ENCODE results near the gene FOLR1.

FOLR1 gene

GRCh38 chr11:72236774-72237111 is 44.8 kb downstream of the FOLR1 start:
- DNase-seq, result no peak

- no peak for DNase-seq
These were observed 45.4 kb downstream of the FOLR1 start for GRCh38 chr11:72237112-72237931.

GRCh38 chr11:72238040-72238450 is 46.1 kb downstream of the FOLR1 start:
- DNase-seq, result peak; percentile 62

- no peak for DNase-seq
These were observed 46.8 kb downstream of the FOLR1 start for GRCh38 chr11:72238492-72239312.

GRCh38 chr11:72239313-72239848 is 47.4 kb downstream of the FOLR1 start:
- DNase-seq, result peak; percentile 5

GRCh38 chr11:72239849-72240460 is 48.0 kb downstream of the FOLR1 start:
- no peak for DNase-seq

- no peak for DNase-seq
These were observed 48.7 kb downstream of the FOLR1 start for GRCh38 chr11:72240461-72241290.

- no peak for DNase-seq
These were observed 49.4 kb downstream of the FOLR1 start for GRCh38 chr11:72241291-72241781.

- no peak for DNase-seq
These were observed 50.2 kb downstream of the FOLR1 start for GRCh38 chr11:72242141-72242540.

- DNase-seq, result no peak
These were observed 51.5 kb downstream of the FOLR1 start for GRCh38 chr11:72243173-72244059.

GRCh38 chr11:72244060-72244360 is 52.1 kb downstream of the FOLR1 start, which contains the start of gene PHOX2A:
TSS of gene PHOX2A (minus strand) at chr11:72244176. CDS start at chr11:72244004, 172 bp downstream.
- no peak for DNase-seq

- no peak for DNase-seq
These were observed 52.7 kb downstream of the FOLR1 start for GRCh38 chr11:72244361-72245262.

GRCh38 chr11:72245263-72245816 is 53.4 kb downstream of the FOLR1 start:
- DNase-seq, result no peak
